GM19324 (cell line): ENCODE results near the gene ADAMTS7.
"Not testable (repeated sequence)": the region's sequence is repeated elsewhere in the genome, so short reads cannot be mapped to it uniquely, and the experiment has no call there.

Experiments
- ATAC-seq: cut with Tn5 transposase; IDR thresholded peaks from one replicate; pipeline ENCODE4 v1.9.1; 2021; ENCODE audit warnings: mild to moderate bottlenecking, moderate library complexity; ENCODE audit not compliant: unreplicated experiment, low FRiP score

ADAMTS7 gene

DNA sequence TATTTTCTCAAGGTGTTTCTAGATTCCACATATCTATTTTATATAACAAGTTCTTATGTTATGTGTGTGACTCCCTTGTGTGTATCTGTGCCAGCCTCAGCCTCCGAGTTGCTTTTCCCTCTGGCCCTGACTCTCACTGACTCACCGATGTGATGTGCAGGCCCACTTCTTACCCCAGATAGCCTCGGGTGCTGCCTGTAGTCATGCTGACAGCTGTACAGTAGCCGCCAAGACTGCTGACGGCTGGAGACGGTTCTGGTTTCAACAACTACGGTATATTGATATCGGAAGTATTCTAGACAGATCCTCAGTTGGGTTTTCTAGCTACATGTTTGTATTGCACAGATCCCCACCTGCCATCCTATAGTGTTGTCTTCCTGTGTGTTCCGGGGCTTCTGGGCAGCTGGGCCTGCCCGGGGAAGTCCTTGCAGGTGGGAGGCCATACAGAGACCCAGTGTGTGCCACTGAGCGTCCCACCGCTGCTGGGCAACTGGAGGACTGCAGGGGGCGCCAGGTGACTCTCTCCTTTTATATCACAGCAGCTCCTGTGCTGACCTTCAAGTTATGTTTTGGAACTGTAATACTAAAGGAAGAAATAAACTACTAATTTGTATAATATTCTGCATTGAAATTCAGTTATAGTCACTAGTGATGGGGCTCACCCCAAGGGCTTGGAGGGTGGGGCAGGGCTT is 55.2 kb downstream of the ADAMTS7 start:
- not testable (repeated sequence) for ATAC-seq

DNA sequence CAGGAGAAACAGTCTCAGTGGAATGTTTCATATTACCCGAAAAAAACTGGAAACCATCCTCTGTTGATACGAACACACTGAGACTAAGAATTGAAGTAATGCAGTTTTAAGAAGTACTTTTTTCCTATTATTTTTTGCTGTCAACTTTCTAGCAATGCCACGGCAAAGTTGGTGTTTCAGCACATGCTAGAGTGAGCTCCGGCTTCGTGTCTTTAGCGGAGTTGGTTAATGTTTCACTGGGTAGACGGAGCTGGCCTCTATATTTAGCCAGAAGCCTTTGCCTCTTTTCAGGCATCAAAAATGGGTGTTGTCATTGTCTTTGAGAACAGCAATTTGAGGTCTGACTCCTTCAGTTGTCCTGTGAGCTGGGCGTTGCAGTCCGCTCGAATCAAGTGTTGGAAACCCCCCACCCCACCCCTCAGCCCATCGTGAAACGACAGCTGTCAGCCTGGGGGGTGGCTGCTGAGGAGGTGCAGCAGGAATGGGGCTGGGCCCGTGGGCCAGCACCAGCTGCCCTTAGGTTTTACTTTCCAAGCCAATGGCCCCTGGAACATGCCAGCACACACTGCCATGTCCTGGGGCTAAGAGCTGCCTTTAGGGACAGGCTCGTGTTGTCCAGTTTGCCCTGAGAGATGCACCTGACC is 56.5 kb downstream of the ADAMTS7 start:
- not testable (repeated sequence) for ATAC-seq

DNA sequence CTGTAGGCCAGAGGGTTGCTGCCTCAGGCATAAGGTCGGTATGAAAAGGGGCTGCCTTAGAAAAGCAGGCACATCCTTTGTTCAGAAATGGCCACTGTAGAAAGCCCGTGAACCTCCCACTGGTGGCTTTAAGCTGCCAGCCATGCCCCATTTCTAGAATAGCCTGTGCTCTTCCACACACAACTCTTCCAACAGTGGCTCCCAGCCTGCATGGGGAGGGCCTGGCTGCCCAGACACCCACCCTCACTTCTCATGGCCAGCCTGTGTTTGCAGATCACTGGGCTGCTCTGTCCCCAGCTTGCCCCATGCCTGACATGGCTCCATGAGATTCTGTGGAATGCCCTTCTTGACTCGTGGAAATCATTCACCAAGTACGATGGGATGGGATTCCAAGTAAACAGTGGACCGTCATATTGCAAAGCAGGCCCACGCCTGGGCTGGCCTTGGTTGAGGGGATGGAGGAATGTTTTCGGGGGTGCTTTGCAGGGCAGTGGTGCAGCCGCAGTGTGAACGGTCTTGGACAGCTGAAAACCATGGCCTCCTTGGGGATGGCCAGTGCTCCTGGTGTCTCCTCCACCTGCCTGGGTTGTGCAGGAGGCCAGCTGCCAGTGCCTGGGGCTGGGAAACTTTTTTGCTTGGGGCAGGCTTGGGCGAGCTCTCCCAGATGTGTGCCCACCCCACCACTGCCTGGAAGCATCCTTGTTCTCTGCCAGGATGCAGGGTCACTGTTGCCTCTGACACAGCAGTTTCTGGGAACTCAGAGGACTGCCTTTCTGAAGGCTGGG is 57.3 kb downstream of the ADAMTS7 start:
- not testable (repeated sequence) for ATAC-seq

DNA sequence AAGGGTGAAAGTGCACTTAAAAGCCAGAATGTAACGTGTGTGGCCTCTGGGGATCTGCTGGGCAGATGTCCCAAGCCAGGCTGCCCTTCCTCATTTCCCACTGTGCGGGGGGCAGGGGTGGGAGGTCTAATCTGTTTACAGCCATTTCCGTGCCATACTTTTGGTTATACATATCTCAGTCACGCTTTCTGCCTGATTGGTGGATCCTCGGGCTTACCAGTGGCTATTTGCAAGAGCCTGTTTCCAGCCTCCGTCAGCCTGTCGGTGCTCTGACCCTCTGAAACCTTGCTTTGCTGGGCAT is 58.0 kb downstream of the ADAMTS7 start:
- ATAC-seq, result not testable (repeated sequence)

DNA sequence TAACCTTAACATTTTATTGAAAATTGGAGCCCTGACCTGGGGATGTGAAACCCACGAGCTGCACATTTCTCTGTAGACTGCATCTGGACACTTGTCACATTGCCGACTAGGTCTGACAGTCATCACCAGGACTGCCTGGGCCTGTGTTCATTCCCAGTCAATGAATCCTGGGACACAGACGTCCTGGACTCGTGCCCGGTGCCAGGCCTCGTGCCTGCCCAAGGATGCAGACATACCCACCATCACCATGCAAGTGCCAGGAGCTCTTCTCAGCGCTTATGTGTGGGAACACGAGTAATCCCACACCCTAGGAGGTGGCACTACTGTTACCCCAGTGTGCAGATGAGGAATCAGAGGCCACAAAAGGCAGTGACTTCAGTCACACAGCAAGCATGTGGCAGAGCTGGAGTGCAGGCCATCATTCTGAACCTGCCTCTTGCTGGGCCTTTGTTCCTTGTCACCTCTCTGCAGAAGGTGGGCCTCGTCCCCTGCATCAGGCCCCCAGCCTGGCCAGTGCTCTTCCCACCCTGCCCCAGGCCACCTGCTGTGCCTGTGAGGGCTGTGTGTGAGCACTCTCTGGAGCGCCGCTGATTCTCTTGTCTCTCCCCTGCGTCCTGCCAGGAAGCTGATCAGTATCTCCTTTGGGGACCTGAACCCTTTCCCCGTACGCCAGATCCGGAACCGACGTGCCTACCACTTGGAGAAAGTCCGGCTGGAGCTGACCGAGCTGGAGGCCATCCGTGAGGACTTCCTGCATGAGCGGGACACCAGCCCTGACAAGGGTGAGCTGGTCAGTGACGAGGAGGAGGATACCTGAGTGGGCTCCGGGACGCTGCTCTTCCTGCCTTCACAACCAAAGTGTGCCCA is 58.5 kb downstream of the ADAMTS7 start:
- ATAC-seq, result no peak

DNA sequence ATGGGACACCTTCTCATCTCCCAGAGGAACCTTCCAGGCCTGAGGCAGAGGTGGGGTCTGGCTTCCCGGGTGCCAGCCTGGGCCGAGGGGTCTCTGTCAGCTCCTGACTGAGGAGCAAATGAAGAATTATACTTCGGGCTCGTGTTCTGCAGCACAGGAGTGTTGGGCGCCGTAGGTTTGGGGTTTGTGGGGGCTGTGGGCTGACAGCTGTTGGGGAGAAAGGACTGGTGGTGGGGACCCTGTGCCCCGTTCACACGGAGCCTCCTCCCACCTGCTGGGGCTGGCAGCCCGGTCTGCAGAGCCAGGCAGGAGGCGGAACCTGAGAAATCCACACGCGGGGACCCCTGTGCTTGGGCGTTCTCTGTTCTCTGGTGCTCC is 59.7 kb downstream of the ADAMTS7 start:
- no peak for ATAC-seq

DNA sequence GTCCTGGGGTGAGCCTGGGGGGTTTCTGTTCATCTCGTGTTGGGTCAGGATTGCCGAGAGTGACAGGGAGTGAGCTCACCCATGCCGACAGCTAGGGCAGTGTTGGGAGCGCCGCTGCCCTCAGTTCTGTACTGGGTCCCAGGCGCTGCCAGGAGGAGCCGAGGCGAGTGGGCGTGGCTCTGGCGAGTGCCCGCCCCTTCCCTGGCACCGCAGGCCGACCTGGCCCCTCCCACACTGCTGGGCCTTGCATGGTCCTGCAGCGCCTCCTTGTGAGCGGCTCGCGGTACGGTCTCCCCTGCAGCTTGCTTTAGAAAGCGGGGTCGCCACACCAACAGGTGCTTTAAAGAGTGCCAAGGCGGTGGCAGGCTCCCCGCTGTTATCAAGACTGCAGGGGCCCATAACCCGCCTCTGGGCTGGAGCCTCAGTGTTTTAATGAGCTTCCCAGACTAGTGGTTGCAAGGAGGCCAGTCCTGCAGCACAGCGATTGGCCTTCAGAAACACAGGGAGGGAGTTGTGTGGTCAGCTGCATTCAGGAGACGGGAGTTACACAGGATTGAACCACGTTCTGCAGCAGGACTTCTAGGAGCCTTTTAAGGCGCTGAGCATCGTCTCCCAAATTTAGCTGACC is 60.2 kb downstream of the ADAMTS7 start:
- ATAC-seq, result peak; percentile 78

DNA sequence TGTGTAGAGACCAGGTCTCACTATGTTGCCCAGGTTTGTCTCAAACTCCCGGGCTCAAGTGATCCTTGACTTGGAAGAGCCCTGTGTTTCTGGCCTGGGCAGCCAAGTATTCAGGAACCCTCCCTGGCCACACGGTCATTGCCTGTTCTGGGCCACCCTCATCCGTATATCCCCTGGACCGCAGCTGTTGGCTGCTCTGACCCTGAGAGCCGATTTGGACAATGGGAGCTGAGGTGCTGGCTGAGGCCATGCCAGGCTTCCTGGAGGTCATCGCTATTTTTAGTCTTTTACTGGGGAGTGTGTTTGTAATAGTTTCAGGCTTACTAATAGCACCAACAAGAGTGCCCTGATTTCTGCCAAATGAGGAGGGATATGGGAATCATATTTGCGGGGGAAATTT is 60.7 kb downstream of the ADAMTS7 start:
- ATAC-seq, result no peak

DNA sequence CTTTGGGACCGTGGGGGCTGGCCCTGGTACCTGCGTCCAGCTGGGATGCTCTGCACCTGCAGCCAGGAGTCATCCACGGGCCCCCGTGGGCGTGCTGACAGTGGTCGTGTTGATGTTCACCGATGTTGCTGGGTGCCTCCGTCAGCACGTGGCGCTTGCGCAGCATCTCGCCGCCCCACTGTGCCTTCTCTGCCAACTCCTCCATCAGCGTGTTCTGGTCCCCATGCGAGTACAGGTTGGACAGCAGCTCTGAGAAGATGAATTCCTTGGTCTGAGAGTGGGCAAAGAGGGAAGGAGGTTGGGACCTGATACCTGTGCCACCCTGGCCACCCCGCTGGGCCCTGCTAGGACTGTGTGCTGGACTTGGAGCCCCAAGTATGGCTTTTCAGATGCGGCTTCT is 61.4 kb downstream of the ADAMTS7 start:
- ATAC-seq, result no peak

DNA sequence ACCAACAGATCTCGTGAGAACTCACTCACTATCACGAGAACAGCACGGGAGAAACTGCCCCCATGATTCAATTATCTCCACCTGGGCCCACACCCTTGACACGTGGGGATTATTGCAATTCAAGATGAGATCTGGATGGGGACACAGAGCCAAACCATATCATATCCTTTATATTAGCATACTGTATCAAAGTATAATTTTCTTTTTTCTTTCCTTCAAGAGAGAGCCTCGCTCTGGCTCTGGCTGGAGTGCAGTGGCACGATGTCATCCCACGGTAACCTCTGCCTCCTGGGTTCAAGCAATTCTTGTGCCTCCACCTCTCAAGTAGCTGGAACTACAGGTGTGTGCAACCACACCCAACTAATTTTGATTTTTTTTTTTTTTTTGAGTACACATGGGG is 63.4 kb downstream of the ADAMTS7 start:
- not testable (repeated sequence) for ATAC-seq

DNA sequence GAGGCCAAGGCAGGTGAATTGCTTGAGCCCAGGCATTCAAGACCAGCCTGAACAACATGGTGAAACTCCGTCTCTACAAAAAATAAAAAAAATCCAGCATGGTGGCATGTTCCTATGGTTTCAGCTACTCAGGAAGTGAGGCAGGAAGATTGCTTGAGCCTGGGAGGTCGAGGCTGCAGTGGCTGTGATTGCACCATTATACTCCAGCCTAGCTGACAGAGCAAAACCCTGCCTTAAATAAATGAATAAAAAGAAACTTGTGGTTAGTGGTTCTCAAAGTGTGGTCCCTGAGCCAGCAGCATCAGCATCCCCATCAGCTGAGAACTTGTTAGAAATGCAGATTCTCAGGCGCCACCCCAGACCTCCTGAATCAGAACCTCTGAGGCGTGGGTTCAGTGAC is 69.6 kb downstream of the ADAMTS7 start:
- ATAC-seq, result not testable (repeated sequence)

DNA sequence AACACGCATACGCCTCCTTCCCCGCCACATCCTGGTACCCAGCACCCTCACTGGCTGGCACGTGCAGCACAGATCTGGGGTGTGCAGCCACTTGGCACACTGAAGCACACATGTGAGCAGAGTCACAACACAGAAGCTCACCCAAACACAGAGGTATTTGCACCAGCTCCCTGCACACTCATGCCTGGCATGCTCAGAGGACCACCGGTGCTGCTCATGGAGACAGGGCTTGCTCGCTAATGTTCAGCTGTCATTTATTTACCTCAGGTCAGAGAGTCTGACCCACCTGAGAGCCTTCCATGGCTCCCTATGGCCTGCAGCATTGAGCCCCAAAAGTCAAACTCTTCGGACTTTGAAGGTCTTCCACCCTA is 70.4 kb downstream of the ADAMTS7 start:
- ATAC-seq, result no peak

DNA sequence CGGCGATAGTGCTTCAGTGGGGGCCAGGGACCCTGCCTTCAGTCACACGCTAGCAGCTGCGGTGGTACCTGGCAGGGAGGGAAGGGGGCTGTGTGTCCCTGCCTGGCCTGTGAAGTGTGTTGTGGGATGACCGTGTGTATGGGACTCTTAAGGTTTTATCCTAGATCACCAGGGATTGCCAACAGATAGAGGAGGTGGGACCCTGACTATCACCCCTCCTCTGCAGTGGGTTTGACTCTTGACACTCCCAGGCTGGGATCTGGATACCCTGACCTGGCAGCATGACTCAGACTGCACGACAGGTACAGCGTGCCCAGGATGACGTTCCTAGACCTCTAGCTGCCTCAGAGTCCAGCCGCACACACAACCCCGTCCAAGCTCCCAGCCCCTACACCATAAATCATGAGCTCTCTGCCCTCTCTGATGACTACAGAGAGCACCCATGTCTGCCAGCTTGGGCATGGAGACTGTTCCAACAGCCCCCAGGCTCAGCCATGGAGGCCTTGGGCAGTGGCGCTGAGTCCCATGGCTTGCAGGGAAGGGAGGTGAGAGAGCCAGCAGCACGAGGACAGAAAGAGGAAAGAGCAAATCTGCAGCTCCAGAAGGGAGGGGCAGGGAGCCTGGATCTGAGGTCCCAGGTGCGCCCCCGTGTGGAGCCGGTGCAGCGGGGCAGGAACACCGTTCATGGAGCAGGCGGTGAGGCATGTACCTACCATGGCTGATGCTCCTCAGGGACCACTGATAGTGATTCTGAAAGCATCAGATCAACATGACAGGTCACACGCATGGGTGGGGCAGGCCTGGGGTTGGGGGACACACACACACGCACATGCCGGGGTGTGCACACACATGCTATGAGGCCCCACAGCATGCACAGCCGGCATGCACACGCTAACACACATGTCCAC is 71.0 kb downstream of the ADAMTS7 start:
- ATAC-seq, result no peak

DNA sequence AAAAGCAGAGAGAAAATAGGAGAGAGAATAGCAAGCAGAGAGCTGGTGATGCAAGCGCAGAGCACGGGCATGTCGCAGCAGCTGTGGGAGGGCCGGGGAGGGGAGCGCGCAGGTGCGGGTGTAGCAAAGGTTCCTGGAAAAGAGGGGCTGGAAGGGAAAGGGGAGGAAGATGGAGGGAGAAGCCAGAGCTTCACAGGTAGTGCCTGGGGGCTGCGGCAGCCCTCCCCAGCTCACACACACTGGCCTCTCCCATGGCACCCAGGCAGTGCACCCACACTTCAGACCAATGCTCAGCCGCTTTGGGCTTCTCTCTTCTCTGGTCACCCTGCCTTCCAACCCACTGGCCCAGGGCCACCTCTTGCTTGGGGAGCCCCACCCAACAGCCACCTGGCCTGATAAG is 72.1 kb downstream of the ADAMTS7 start:
- no peak for ATAC-seq

DNA sequence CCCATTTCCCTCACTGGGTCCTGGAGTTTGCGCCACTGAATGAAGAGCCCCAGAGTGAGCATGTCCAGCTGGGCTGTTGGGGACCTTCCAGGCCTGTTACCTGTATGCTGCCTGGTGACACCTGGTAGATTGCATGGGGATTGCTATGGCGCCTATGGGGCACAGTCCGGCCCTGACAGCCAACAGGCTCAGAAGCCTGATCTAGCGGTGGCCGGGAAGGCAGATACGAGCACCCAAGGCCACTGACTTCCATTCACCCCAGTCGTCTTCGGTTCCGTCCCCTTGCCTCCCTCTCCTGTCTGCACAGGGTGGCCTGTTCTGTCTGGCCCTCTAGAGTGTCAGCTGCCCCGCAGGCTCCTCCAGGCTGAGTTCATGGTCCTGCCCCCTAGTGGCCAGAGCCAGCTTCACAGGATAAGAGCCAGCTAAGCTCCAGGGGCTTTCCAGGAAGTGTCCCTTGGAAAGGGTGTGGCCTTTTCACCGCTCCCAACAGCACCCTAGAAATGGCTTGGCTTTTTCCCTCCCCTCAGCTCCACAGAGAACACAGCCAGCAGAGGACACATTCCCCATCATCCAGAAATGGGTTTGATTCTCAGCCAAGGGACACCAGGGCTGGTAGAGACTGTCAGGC is 73.2 kb downstream of the ADAMTS7 start:
- ATAC-seq, result not testable (repeated sequence)

DNA sequence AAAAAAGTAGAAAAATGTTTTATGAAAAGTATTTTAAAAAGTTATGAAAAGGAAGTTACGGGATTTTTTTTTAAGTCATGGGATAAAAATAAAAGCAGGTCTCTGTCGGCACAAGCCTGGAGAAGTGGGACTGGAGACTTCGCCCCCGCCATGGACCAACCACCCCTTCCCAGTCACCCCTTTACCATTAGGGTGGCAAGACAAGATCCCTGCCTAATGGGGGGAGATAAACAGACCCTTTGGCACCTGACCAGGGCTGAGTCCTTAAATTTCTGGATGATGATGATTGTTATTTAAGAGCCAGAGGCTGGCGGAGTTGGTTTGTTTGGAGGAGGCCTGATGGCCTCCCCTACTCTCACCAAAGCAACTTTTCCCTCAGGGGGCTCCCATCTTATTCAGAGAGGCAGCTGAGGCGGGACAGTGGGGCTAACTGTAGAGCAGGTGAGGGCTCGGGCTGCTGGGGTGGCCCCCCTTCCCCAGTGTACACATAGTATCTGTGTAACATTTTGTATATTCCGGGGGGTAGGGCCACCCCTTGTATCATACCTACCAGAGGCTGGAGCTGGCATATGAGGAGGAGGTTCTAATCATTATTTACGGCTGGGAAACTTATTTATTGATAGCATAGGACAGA is 74.0 kb downstream of the ADAMTS7 start:
- ATAC-seq, result no peak

DNA sequence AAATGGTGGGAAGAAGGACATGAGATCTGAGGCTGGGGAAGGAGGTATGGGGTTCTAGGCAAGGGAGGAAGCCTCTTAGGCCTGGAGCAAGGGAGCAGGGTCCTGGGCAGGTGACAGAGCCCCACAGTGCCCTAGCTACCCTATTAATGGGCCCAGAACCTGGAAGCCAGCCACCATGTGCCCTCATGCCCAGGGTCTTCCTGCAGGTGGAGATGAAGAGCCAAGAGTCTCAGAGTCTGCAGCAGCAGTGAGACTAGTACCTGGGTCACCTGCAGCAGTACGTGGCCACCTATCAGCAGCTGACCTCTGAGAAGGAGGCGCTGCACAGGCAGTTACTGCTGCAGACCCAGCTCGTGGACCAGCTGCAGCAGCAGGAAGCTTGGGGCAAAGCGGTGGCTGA is 75.0 kb downstream of the ADAMTS7 start:
- ATAC-seq, result not testable (repeated sequence)

DNA sequence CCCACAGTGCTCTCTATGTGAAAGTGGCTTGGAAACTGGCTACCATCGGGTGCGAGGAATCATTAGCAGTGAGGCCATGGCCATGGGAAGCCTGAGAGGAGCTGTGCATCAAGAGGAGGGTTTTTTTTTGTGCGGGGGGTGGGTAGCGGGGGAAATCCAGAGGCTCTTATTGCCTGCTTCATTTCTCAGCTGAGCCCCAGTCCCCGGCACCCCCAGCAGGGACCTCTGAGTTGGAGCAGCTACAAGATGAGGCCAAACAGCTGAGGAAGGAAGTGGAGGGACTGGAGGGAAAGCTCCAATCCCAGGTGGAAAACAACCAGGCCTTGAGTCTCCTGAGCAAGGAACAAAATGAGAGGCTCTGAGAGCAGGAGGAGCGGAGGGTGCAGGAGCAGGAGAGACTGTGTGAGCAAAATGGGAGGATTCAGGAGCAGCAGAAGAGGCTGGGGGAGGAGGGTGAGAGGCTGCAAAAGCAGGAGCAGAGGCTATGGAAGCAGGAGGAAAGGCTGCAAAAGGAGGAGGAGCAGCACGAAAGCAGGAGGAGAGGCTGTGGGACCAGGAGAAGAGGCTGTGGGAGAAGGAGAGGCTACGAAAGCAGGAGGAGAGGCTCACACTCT is 76.7 kb downstream of the ADAMTS7 start:
- no peak for ATAC-seq
